Measurements from ENCODE around the gene PHC2. TPM values are rescaled to one million over a fixed set of nuclear protein-coding genes. Genes with fewer than 3 reads are reported as not detected.
"Not testable (repeated sequence)": the region's sequence is repeated elsewhere in the genome, so short reads cannot be mapped to it uniquely, and the experiment has no call there.

Gene PHC2
- total and polyA plus RNA-seq, 2 donors from 2014 or later = 118 to 149 TPM

DNA sequence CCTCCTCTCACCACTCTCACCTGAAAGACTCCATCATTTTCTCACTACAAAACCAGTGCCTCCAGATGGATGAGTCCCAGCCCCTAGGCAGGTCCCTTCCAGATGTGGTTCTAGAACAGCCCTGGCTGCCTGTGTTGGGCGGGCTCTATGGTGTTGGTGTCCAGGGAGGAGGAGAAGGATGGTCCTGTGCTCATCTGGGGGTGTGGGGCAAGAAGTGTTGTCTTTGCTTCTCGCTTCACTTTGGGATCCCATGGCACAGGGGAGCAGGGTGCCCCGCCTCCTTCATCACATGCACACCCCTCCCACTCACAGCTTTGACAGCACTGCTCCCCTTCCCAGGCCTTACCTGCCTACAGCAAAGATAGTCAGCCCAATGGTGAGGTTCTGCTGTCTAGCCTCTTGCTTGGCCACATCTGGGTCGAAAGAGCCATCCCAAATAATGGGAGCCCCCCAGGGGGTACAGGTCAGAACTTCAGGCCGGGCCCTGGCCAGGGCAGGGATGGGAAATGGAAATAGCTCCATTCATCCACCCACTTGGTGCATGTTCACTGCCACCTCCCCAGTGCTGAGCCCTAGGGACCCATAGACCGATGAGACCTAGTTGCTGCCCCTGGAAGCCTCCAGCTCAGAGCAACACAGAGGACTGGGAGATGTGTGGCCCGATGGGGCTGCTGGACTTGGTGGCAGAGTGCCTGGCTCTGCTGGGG lies 119.0 kb downstream of the PHC2 start:
- intact Hi-C loops (cut with DNase I) = no loop called here
- FAIRE-seq (no peak), DNase-seq (peak in 1 of 5 donors; percentile 35)
- H3K27ac ChIP-seq (ENCODE audit: low read depth in 2 of 2, low read length in 2 of 2) = no peak overlapping the region
- no peak overlapping the region for H3K4me3 ChIP-seq (ENCODE audit: low read length in 3 of 3)
- TF ChIP-seq, protein P1, sequence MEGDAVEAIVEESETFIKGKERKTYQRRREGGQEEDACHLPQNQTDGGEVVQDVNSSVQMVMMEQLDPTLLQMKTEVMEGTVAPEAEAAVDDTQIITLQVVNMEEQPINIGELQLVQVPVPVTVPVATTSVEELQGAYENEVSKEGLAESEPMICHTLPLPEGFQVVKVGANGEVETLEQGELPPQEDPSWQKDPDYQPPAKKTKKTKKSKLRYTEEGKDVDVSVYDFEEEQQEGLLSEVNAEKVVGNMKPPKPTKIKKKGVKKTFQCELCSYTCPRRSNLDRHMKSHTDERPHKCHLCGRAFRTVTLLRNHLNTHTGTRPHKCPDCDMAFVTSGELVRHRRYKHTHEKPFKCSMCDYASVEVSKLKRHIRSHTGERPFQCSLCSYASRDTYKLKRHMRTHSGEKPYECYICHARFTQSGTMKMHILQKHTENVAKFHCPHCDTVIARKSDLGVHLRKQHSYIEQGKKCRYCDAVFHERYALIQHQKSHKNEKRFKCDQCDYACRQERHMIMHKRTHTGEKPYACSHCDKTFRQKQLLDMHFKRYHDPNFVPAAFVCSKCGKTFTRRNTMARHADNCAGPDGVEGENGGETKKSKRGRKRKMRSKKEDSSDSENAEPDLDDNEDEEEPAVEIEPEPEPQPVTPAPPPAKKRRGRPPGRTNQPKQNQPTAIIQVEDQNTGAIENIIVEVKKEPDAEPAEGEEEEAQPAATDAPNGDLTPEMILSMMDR (IDR thresholded peaks at IDR 0.05; ENCODE audit: borderline replicate concordance, extremely low read depth, insufficient read depth) = no peak
- H3K36me3 ChIP-seq (ENCODE audit: control insufficient read depth in 2 of 3, insufficient read depth in 3 of 3, low read length in 3 of 3) = no peaks in the 10 kb centered on the region
- no peaks in the 10 kb centered on the region for H3K9me3 ChIP-seq (ENCODE audit: control insufficient read depth in 2 of 3, insufficient read depth in 1 of 3, low read length in 3 of 3)
- peaks cover 0 to 4% (median 0%) of the 10 kb centered on the region in 3 donors for H3K4me1 ChIP-seq (ENCODE audit: control insufficient read depth in 2 of 3, insufficient read depth in 2 of 3, low read depth in 1 of 3, low read length in 3 of 3)
- no peaks in the 10 kb centered on the region for H3K27me3 ChIP-seq (ENCODE audit: control insufficient read depth, insufficient read depth, low read length)
- no peak overlapping the region for H3K9ac ChIP-seq (ENCODE audit: low read length in 3 of 3)

DNA sequence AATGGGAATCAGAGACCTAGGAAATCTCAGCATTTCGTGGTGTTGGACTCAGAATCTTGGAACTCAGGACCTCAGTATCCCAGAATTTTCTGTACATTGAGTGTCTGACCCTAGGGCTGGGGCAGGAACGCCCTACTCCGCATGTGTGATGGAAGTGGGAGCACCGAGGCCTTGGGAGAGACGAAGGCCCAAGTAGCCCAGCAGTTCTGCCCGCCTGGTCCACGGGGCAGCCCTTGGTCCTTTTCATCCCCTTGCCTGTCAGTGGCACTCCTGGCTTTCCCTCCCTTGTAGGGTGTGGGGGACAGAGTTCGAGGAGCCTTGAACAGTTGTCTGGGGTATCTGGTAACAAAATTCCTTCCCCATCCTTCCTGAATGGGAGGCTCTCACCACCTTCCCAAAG lies 120.2 kb downstream of the PHC2 start:
- Histone ChIP-seq H3K4me3 (ENCODE audit: low read length in 3 of 3) (no peak overlapping the region), H3K9me3 (ENCODE audit: control insufficient read depth in 2 of 3, insufficient read depth in 1 of 3, low read length in 3 of 3) (no peaks in the 10 kb centered on the region), H3K9ac (ENCODE audit: low read length in 3 of 3) (no peak overlapping the region), H3K36me3 (ENCODE audit: control insufficient read depth in 2 of 3, insufficient read depth in 3 of 3, low read length in 3 of 3) (no peaks in the 10 kb centered on the region), H3K27me3 (ENCODE audit: control insufficient read depth, insufficient read depth, low read length) (no peaks in the 10 kb centered on the region), H3K27ac (ENCODE audit: low read depth in 2 of 2, low read length in 2 of 2) (no peak overlapping the region), H3K4me1 (ENCODE audit: control insufficient read depth in 2 of 3, insufficient read depth in 2 of 3, low read depth in 1 of 3, low read length in 3 of 3) (peaks cover 0 to 5% (median 0%) of the 10 kb centered on the region in 3 donors)
- DNase-seq (peak in 1 of 5 donors; percentile 54), FAIRE-seq (no peak)
- TF ChIP-seq, protein P1 (IDR thresholded peaks at IDR 0.05; ENCODE audit: borderline replicate concordance, extremely low read depth, insufficient read depth) = no peak
- intact Hi-C loops (cut with DNase I) = no loop called here

DNA sequence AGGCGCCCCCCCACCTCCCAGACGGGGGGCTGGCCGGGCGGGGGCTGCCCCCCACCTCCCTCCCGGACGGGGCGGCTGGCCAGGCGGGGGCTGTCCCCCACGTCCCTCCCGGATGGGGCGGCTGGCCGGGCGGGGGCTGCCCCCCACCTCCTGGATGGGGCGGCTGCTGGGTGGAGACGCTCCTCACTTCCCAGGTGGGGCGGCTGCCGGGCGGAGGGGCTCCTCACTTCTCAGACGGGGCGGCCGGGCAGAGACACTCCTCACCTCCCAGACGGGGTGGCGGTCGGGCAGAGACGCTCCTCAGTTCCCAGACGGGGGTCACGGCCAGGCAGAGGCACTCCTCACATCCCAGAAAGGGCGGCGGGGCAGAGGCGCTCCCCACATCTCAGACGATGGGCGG lies 121.5 kb downstream of the PHC2 start:
- not testable (repeated sequence) for FAIRE-seq; H3K27me3 ChIP-seq (ENCODE audit: control insufficient read depth, insufficient read depth, low read length); H3K9me3 ChIP-seq (ENCODE audit: control insufficient read depth in 2 of 3, insufficient read depth in 1 of 3, low read length in 3 of 3)

DNA sequence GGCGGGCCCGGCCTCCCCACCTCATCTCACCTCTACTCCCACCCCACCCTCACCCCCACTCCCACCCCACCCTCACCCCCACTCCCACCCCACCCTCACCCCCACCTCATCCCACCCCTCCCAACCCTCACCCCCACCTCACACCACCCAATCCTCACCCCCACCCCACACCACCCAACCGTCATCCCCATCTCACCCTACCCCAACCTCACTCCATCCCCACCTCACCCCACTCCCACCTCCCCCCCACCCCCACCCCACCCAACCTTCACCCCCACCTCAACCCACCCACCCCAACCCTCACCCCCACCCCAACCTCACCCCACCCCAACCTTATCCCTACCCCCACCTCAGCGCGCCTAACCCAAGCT lies 123.4 kb downstream of the PHC2 start:
- FAIRE-seq = no peak
- Histone ChIP-seq H3K36me3 (ENCODE audit: control insufficient read depth in 2 of 3, insufficient read depth in 3 of 3, low read length in 3 of 3) (no peaks in the 10 kb centered on the region), H3K9ac (ENCODE audit: low read length in 3 of 3) (no peak overlapping the region), H3K27me3 (ENCODE audit: control insufficient read depth, insufficient read depth, low read length) (no peaks in the 10 kb centered on the region), H3K4me3 (ENCODE audit: low read length in 3 of 3) (no peak overlapping the region), H3K4me1 (ENCODE audit: control insufficient read depth in 2 of 3, insufficient read depth in 2 of 3, low read depth in 1 of 3, low read length in 3 of 3) (peaks cover 0 to 8% (median 0%) of the 10 kb centered on the region in 3 donors), H3K9me3 (ENCODE audit: control insufficient read depth in 2 of 3, insufficient read depth in 1 of 3, low read length in 3 of 3) (no peaks in the 10 kb centered on the region), H3K27ac (ENCODE audit: low read depth in 2 of 2, low read length in 2 of 2) (no peak overlapping the region)
- TF ChIP-seq, protein P1 (IDR thresholded peaks at IDR 0.05; ENCODE audit: borderline replicate concordance, extremely low read depth, insufficient read depth) = no peak
- intact Hi-C loops (cut with DNase I) = no loop called here
- DNase-seq = no peak

More for the DNA sequence above, 121.5 kb downstream of the PHC2 start:
- H3K27ac ChIP-seq (ENCODE audit: low read depth in 2 of 2, low read length in 2 of 2); H3K9ac ChIP-seq (ENCODE audit: low read length in 3 of 3); H3K4me1 ChIP-seq (ENCODE audit: control insufficient read depth in 2 of 3, insufficient read depth in 2 of 3, low read depth in 1 of 3, low read length in 3 of 3); H3K36me3 ChIP-seq (ENCODE audit: control insufficient read depth in 2 of 3, insufficient read depth in 3 of 3, low read length in 3 of 3); intact Hi-C loops (cut with DNase I); H3K4me3 ChIP-seq (ENCODE audit: low read length in 3 of 3): not testable (repeated sequence)
- peak in 1 of 5 donors; percentile 65 for DNase-seq

All from kidney (tissue), 14 donors.